OCI-LY7 (cell line): ENCODE results near the gene RMP24.
A peak's percentile ranks its signal among the peaks of the same experiment; 100 is the strongest.

Source experiments
- BruUV-seq: library from RNA; stranded (reverse); fragments of 400-500 nt; replicated peaks from 2 replicates; lab custom pipeline; 2021; lab: Mats Ljungman, UMichigan
- CTCF ChIA-PET: fragments of 300-600 bp; sonication (Branson Sonifier 250); formaldehyde crosslinking; loops from one replicate; lab custom pipeline; 2022; ENCODE audit warnings: antibody characterized with exemption; ENCODE audit not compliant: unreplicated experiment; lab: Charles Lee
- POLR2A ChIA-PET: fragments of 300-600 bp; sonication (Branson Sonifier 250); formaldehyde crosslinking; loops from one replicate; lab custom pipeline; 2022; ENCODE audit warnings: antibody characterized with exemption; lab: Charles Lee
- DNase-seq: peaks from one replicate; pipeline ENCODE4 v3.0.0-alpha.2; 2015; ENCODE audit warnings: low spot score
- H2AFZ ChIP-seq: fragments of 200-600 bp; sonication (generic), shearing (Covaris generic); 2 replicates; pipeline ENCODE4 v1.6.1; 2014; ENCODE audit warnings: mild to moderate bottlenecking, antibody characterized with exemption, low read length, moderate library complexity
- H3K27ac ChIP-seq: fragments of 200-600 bp; sonication (generic); 2 replicates; pipeline ENCODE4 v1.5.1; 2014; ENCODE audit warnings: mixed run types, low read depth, mild to moderate bottlenecking, moderate library complexity, low read length, inconsistent platforms; ENCODE audit not compliant: poor library complexity, severe bottlenecking
- H3K36me3 ChIP-seq: fragments of 200-600 bp; sonication (generic); 2 replicates; pipeline ENCODE4 v1.6.1; 2014; ENCODE audit warnings: mild to moderate bottlenecking, antibody characterized with exemption, low read length, moderate library complexity, mixed read lengths; ENCODE audit not compliant: insufficient read depth
- H3K4me1 ChIP-seq: fragments of 200-600 bp; sonication (generic); 2 replicates; pipeline ENCODE4 v1.5.1; 2014; ENCODE audit warnings: mild to moderate bottlenecking, low read length; ENCODE audit not compliant: insufficient read depth, poor library complexity, severe bottlenecking
- H3K4me2 ChIP-seq: fragments of 200-600 bp; sonication (generic); 2 replicates; pipeline ENCODE4 v1.6.1; 2014; ENCODE audit warnings: mild to moderate bottlenecking, low read length
- H3K4me3 ChIP-seq: fragments of 200-600 bp; sonication (generic); 2 replicates; pipeline ENCODE4 v1.5.1; 2014; ENCODE audit warnings: mild to moderate bottlenecking, low read depth, low read length; ENCODE audit not compliant: poor library complexity, severe bottlenecking
- H3K79me2 ChIP-seq: fragments of 200-600 bp; sonication (generic); 2 replicates; pipeline ENCODE4 v1.6.1; 2016; ENCODE audit warnings: low read depth, mild to moderate bottlenecking, low read length, moderate library complexity, mixed read lengths; ENCODE audit not compliant: insufficient read depth
- H3K9me2 ChIP-seq: fragments of 200-600 bp; sonication (generic); 2 replicates; pipeline ENCODE4 v1.6.1; 2016; ENCODE audit warnings: mild to moderate bottlenecking, low read length, mixed read lengths; ENCODE audit not compliant: insufficient read depth
- H3K9me3 ChIP-seq: fragments of 200-600 bp; sonication (generic); 2 replicates; pipeline ENCODE4 v1.6.1; 2014; ENCODE audit warnings: mild to moderate bottlenecking, mixed run types, low read length, mixed read lengths
- H4K20me1 ChIP-seq: fragments of 200-600 bp; sonication (generic); 2 replicates; pipeline ENCODE4 v1.6.1; 2014; ENCODE audit warnings: mild to moderate bottlenecking, antibody characterized with exemption, low read length, moderate library complexity, mixed read lengths; ENCODE audit not compliant: insufficient read depth
- EZH2phosphoT487 ChIP-seq: fragments of 200-600 bp; sonication (generic); IDR thresholded peaks from 2 replicates; pipeline ENCODE4 v1.6.1; 2018; ENCODE audit warnings: low read depth, borderline replicate concordance, mild to moderate bottlenecking, mixed run types, antibody characterized with exemption, low read length, moderate library complexity, mixed read lengths
- intact Hi-C: fragments of 100-400 bp; cut with micrococcal nuclease; formaldehyde crosslinking; loops from one replicate; pipeline ENCODE4 v1.10.0; 2022; ENCODE audit not compliant: unreplicated experiment
- TF ChIP-seq, protein P1 (sequence below): fragments of 200-600 bp; sonication (generic); conservative IDR thresholded peaks from 2 replicates; pipeline ENCODE4 v1.5.1; 2014; ENCODE audit warnings: mild to moderate bottlenecking, antibody characterized with exemption, low read length, moderate library complexity, mixed read lengths

The RMP24 gene

DNA sequence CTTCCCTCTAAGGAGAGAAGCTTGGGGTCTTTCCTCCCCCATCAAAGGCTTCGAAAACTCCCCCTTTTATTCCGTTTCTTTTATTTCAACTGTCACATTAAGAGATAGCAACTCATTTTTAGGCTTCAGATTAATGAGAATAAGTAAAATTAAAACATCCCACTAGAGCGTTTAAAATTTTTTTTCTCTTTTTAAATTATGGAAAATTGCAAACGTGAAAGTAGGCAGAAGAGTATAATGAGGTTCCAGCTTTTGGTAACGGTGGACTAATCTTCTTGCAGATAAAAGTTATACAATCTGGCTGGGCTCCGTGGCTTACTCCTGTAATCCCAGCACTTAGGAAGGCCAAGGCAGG is 21.9 kb upstream of the RMP24 start:
- H3K36me3 ChIP-seq, result no peaks in the 10 kb centered on the region
- TF ChIP-seq, protein P1, sequence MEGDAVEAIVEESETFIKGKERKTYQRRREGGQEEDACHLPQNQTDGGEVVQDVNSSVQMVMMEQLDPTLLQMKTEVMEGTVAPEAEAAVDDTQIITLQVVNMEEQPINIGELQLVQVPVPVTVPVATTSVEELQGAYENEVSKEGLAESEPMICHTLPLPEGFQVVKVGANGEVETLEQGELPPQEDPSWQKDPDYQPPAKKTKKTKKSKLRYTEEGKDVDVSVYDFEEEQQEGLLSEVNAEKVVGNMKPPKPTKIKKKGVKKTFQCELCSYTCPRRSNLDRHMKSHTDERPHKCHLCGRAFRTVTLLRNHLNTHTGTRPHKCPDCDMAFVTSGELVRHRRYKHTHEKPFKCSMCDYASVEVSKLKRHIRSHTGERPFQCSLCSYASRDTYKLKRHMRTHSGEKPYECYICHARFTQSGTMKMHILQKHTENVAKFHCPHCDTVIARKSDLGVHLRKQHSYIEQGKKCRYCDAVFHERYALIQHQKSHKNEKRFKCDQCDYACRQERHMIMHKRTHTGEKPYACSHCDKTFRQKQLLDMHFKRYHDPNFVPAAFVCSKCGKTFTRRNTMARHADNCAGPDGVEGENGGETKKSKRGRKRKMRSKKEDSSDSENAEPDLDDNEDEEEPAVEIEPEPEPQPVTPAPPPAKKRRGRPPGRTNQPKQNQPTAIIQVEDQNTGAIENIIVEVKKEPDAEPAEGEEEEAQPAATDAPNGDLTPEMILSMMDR, result peak; percentile 10; the same call in 1 of the 2 replicates
- no peak for TF ChIP-seq EZH2phosphoT487
- H3K4me2 ChIP-seq, result no peak overlapping the region
- no peak overlapping the region for H3K27ac ChIP-seq
- no peaks in the 10 kb centered on the region for H4K20me1 ChIP-seq
- ChIA-PET CTCF (no interaction called here), POLR2A (no interaction called here)
- H3K79me2 ChIP-seq, result no peaks in the 10 kb centered on the region
- H3K9me3 ChIP-seq, result no peaks in the 10 kb centered on the region
- no peak overlapping the region for H3K4me3 ChIP-seq
- no peaks in the 10 kb centered on the region for H3K4me1 ChIP-seq
- no TSS peak for BruUV-seq
- no peak overlapping the region for H2AFZ ChIP-seq
- intact Hi-C loops, result loop anchor here (2.0 kb wide), 1 partner anchor 194 kb away; no protein-coding TSS in a partner anchor
- no peak for DNase-seq
- no peaks in the 10 kb centered on the region for H3K9me2 ChIP-seq

DNA sequence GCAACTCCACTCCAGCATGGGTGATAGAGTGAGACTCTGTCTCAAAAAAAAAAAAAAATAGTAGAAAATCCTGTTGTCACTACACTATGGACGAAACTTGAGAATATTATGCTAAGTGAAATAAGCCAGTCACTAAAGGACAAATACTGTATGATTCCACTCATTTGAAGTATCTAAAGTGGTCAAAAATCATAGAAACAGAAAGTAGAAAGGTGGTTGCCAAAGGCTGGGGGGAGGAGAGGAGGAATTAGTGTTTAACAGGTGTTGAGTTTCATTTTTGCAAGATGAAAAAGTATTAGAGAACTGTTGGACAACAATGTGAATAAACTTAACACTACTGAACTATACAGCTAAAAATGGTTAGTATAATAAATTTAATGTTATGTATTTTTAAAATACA is 18.8 kb upstream of the RMP24 start:
- intact Hi-C loops, result no loop called here
- Histone ChIP-seq H3K4me1 (no peaks in the 10 kb centered on the region), H3K36me3 (no peaks in the 10 kb centered on the region), H3K79me2 (no peaks in the 10 kb centered on the region), H3K27ac (no peak overlapping the region), H4K20me1 (no peaks in the 10 kb centered on the region), H3K4me2 (no peak overlapping the region), H3K9me3 (no peaks in the 10 kb centered on the region), H3K4me3 (no peak overlapping the region), H2AFZ (no peak overlapping the region), H3K9me2 (no peaks in the 10 kb centered on the region)
- ChIA-PET CTCF (no interaction called here), POLR2A (interaction anchor here (0.6 kb wide), 1 partner anchor 11 kb away, joined by 3 read pairs; no protein-coding TSS in a partner anchor)
- BruUV-seq, result no TSS peak
- TF ChIP-seq, protein P1, result no peak
- no peak for TF ChIP-seq EZH2phosphoT487
- DNase-seq, result no peak

DNA sequence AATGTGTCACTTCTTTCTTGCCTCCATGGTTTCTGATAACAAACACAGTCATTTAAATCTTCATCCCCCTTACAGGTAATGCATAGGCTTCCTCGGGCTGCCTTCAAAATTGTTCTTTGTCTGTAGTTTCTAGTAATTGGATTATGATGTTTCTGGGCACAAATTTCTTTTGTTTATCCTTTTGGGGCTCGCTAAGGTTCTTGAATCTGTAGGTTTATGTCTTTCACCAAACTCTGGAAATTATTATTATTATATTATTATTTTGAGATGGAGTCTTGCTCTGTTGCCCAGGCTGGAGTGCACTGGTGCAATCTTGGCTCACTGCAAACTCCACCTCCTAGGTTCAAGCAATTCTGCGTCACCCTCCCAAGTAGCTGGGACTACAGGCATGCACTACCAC is 16.3 kb upstream of the RMP24 start:
- POLR2A ChIA-PET, result no interaction called here
- Histone ChIP-seq H3K36me3 (no peaks in the 10 kb centered on the region), H2AFZ (no peak overlapping the region), H4K20me1 (no peaks in the 10 kb centered on the region), H3K4me3 (no peak overlapping the region), H3K4me1 (no peaks in the 10 kb centered on the region), H3K27ac (no peak overlapping the region), H3K9me2 (no peaks in the 10 kb centered on the region), H3K79me2 (no peaks in the 10 kb centered on the region), H3K4me2 (no peak overlapping the region), H3K9me3 (no peaks in the 10 kb centered on the region)
- intact Hi-C loops, result no loop called here
- TF ChIP-seq, protein P1, result no peak
- TF ChIP-seq EZH2phosphoT487, result no peak
- BruUV-seq, result no TSS peak
- CTCF ChIA-PET, result no interaction called here
- DNase-seq, result no peak
